CD1c-positive myeloid dendritic cell (primary cell): ENCODE results near the gene VASH1.

Experiments
- DNase-seq: peaks from one replicate; pipeline ENCODE4 v3.0.0-alpha.2; 2016; ENCODE audit errors: extremely low spot score

Gene VASH1

DNA sequence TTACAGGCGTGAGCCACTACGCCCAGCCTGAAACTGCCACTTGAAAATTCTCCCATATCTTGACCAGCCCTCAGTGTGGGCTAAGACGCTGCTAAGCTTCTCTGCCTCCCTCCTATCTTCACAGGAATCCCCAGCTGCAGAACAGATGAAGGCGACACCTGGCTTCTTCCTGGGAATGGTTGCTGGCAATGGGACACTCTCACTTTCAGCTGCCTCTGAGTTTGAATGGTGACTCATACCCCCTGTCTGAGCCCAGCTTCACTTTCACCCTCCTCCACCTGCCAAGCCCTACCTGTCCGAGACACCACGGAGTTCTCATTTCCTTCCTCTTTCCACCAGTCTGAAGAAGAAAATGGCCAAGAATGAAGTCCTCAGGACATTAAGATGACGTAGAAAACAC is 18.3 kb upstream of the VASH1 start:
- peak; percentile 43 for DNase-seq

GRCh38 chr14:76752744-76753143 is 8.5 kb upstream of the VASH1 start:
- no peak for DNase-seq

DNA sequence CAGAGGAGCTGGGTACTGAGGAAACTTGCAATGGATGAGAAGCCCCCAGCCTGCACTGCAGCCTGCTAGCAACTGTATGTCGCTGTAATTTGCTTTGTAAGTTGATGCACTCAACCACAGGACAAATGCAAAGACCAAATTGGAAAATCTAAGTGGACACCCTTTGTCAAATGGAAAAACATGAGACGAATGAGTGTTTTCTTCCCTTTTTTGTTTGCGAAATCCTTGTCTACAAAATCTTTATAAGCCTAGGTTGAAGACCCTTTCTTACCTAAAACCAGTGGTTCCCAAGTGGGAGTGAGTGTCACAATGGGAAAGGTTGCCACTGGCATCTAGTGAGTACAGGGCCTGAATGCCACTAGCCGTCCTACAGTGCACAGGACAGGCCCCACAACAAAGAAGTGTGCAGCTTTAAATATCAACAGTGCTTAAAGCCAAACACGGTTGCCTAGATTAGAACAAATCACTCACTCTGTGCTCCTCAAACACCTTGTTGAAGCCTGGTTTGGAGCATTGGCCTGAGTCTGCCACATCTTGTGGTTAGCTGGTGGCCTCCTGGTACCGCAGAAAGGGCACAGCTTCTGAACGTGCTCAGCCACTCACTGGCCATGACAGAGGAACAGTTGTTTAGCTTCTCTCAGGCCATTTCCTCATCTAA is 7.6 kb upstream of the VASH1 start:
- DNase-seq: no peak

GRCh38 chr14:76754586-76754985 is 6.7 kb upstream of the VASH1 start:
- no peak for DNase-seq

- DNase-seq: no peak
These were observed 5.5 kb upstream of the VASH1 start for GRCh38 chr14:76755610-76756370.

- DNase-seq: no peak
These were observed 4.9 kb upstream of the VASH1 start for GRCh38 chr14:76756371-76756750.

DNA sequence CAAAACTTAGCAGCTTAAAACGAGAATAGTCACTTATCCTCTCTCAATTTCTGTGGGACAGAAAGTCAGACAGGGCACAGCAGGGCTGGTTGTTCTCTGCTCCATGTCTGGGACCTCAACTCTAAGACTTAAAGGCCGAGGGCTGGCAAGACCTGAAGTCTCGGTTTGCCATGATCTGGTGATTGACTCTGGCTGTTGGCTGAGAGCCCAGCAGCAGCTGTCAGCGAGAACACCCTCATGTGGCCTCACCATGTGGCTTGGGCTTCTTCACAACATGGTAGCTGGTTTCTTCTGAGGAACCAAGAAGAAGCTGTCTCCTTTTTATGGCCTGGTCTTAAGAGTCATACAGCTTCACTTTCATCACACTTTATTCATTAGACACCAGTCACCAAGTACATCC is 1.7 kb upstream of the VASH1 start:
- no peak for DNase-seq

DNA sequence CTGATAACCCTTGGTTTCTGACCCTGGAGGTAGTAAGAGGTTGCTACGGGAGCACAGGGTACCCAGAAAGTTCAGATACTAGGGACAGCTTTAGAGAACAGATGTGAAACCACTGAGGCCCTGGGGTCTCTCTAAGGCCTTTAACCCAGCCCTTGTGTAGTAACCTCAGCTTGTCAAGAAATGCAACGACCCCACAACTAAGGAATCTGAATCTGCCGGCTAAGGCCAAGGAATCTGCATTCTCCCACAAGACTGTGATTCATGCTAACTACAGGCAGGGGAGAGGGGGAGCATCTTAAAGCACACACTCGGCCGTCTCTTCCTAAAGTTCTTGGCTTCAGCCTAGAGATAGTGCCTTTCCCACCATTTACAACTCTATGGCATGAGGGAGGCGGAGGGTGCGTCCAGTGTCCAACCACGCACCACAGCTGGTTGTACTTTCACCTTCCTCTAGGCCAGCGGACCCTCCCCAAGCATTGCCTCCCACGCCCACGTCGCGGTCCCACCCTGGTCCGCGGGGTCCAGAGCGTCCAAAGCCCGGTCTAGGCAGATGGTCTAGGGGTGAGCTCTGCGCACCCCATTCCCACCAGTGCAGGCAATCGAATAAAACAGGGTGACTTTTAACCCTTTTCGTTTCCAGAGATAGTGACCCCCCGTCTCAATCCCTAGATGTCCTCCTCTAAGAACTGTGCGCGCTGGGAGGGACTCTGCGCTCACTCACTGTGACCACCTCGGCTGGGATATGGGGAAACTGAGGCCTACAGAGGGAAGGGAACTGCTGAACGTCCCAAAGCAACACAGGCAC is 735 bp upstream of the VASH1 start:
- no peak for DNase-seq

- DNase-seq: no peak
These were observed 717 bp downstream of the VASH1 start for GRCh38 chr14:76761960-76762410.

GRCh38 chr14:76762411-76763095 is 1.3 kb downstream of the VASH1 start:
- peak; percentile 33 for DNase-seq

GRCh38 chr14:76763096-76764041 is 2.1 kb downstream of the VASH1 start:
- peak; percentile 41 for DNase-seq

GRCh38 chr14:76765461-76765931 is 4.2 kb downstream of the VASH1 start:
- DNase-seq: no peak

- peak; percentile 94 for DNase-seq
These were observed 6.7 kb downstream of the VASH1 start for GRCh38 chr14:76767681-76768656.

DNA sequence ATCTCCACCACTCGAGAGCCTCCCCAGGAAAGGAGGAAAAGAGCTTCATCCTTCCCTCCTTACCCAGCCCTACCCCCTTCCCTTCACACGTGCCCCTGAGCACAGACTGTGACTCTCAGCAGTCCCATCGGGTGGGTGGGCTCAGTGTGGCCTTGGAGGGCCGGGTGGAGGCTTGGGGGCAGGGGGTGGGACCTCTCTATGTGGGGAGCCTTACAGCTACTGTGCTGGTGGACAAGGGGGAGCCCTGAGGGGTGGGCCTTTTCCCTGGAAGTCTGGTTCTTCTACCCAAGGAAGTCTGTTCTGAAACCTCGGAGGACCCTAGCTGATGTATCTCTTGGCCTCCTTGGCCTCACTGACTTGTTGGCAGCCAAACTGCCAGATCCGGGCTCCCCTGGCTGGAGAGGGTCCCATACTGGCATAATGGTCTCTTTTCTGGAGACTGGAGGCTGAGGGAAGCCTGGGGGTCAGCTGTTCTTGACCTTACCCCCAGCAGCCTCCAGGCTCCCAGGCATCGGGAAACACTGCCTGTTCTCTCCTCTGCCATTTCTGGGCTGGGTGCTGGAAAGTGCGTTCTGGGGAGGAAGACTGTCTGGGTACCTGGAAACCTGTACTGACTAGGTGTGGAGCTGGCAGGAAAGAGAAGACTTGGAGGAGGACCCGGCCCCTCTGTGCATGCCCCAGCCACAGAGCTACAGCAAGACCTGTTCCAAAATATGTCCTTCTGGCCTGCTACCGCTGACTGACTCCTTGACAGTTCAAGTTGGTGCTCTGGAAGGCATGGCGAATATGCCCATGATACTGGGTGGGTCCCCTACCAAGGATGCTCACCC is 7.6 kb downstream of the VASH1 start:
- no peak for DNase-seq

DNA sequence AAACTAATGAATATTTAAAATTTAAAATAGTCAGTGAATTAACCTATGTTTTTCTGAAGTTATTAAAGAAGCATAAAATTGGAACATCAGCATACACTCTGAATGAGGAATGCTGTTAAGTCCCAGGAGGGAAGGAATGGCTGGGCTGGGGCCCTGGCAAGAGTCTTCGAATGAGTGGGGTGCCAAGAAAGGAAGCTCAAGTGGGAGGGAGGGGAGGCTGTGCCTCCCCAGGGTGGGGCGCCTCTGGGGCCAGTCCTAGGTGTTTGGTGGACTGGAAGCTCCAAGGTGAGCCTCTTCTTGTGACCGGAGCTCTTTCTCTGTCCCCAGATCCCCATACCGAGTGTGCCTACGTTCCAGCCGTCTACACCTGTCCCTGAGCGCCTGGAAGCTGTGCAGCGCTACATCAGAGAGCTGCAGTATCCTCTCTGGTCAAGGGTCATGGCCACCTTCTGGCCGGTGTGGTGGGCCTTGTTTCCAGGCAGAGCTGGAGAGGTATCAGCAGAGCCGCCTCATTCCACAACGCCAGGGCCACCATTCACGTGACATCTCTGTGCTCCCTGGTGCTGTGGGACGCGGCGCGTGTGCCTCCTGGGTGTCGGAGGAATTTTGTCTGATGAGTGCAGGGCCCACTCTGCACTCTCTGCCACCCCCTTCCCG is 8.5 kb downstream of the VASH1 start:
- DNase-seq: no peak

- DNase-seq: no peak
These were observed 9.5 kb downstream of the VASH1 start for GRCh38 chr14:76770521-76771436.

DNA sequence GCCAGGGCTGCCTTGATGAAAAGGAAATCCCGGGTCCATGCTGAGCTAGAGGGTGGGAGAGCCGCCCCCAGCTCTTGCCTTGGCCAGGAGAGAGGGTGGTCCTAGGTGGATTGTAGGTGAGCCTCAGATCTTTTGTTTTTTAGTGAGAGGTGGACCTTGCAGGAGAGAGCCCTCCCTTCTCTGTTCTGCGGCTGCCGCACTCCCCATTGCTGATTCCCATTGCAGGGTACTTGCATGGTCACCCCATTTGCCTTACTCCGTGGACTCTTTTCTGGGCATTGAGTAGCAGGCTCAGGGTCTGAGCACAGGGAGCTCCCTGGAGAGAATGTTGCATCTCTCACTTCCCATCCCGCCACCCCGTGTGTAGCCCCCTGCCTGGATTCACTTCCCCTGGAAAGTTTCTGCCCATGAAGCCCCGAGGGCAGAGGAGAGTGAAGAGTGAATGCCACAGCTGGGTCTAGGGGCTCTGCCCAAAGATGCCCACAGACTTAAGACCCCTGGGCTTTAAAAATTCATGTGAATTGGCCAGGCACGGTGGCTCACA is 10.2 kb downstream of the VASH1 start:
- peak; percentile 53 for DNase-seq
